ENCODE measurements around the gene CARD10.
"Not testable (repeated sequence)": the region's sequence is repeated elsewhere in the genome, so short reads cannot be mapped to it uniquely, and the experiment has no call there.

The CARD10 gene

GRCh38 chr22:37476389-37477329, 42.6 kb downstream of the CARD10 start:
- no peak overlapping the region for H3K9ac ChIP-seq (ENCODE audit: low read depth, low read length)
- H3K4me1 ChIP-seq (ENCODE audit: insufficient read depth, low read length): no peaks in the 10 kb centered on the region
- H3K9me3 ChIP-seq (ENCODE audit: insufficient read depth, low read depth, low read length): no peaks in the 10 kb centered on the region
- H3K27me3 ChIP-seq (ENCODE audit: insufficient read depth, low read length): no peaks in the 10 kb centered on the region; the same call in 1 of the 2 replicates
- no peaks in the 10 kb centered on the region for H3K36me3 ChIP-seq (ENCODE audit: insufficient read depth, low read depth, low read length)
- H3K4me3 ChIP-seq (ENCODE audit: low read length): no peak overlapping the region
- no peak overlapping the region for H3K27ac ChIP-seq (ENCODE audit: low read length)

- no peaks in the 10 kb centered on the region for H3K36me3 ChIP-seq (ENCODE audit: insufficient read depth, low read depth, low read length)
- no peaks in the 10 kb centered on the region for H3K4me1 ChIP-seq (ENCODE audit: insufficient read depth, low read length)
- no peaks in the 10 kb centered on the region for H3K9me3 ChIP-seq (ENCODE audit: insufficient read depth, low read depth, low read length)
- no peaks in the 10 kb centered on the region; the same call in 1 of the 2 replicates for H3K27me3 ChIP-seq (ENCODE audit: insufficient read depth, low read length)
- H3K4me3 ChIP-seq (ENCODE audit: low read length): no peak overlapping the region
- no peak overlapping the region for H3K9ac ChIP-seq (ENCODE audit: low read depth, low read length)
- no peak overlapping the region for H3K27ac ChIP-seq (ENCODE audit: low read length)
Measured at GRCh38 chr22:37474447-37475090, 44.6 kb downstream of the CARD10 start.

GRCh38 chr22:37473437-37473946, 45.7 kb downstream of the CARD10 start:
- no peaks in the 10 kb centered on the region for H3K9me3 ChIP-seq (ENCODE audit: insufficient read depth, low read depth, low read length)
- no peak overlapping the region for H3K9ac ChIP-seq (ENCODE audit: low read depth, low read length)
- no peaks in the 10 kb centered on the region for H3K4me1 ChIP-seq (ENCODE audit: insufficient read depth, low read length)
- no peaks in the 10 kb centered on the region for H3K36me3 ChIP-seq (ENCODE audit: insufficient read depth, low read depth, low read length)
- H3K27me3 ChIP-seq (ENCODE audit: insufficient read depth, low read length): no peaks in the 10 kb centered on the region; the same call in 1 of the 2 replicates
- no peak overlapping the region for H3K4me3 ChIP-seq (ENCODE audit: low read length)
- H3K27ac ChIP-seq (ENCODE audit: low read length): no peak overlapping the region

GRCh38 chr22:37472418-37473006, 46.7 kb downstream of the CARD10 start:
- Histone ChIP-seq H3K9ac (ENCODE audit: low read depth, low read length) (no peak overlapping the region), H3K4me1 (ENCODE audit: insufficient read depth, low read length) (no peaks in the 10 kb centered on the region), H3K36me3 (ENCODE audit: insufficient read depth, low read depth, low read length) (no peaks in the 10 kb centered on the region), H3K4me3 (ENCODE audit: low read length) (no peak overlapping the region), H3K27me3 (ENCODE audit: insufficient read depth, low read length) (no peaks in the 10 kb centered on the region; the same call in 1 of the 2 replicates), H3K9me3 (ENCODE audit: insufficient read depth, low read depth, low read length) (no peaks in the 10 kb centered on the region), H3K27ac (ENCODE audit: low read length) (no peak overlapping the region)

GRCh38 chr22:37471727-37472417, 47.3 kb downstream of the CARD10 start:
- H3K4me1 ChIP-seq (ENCODE audit: insufficient read depth, low read length): no peaks in the 10 kb centered on the region
- no peaks in the 10 kb centered on the region; the same call in 1 of the 2 replicates for H3K27me3 ChIP-seq (ENCODE audit: insufficient read depth, low read length)
- no peak overlapping the region for H3K9ac ChIP-seq (ENCODE audit: low read depth, low read length)
- H3K27ac ChIP-seq (ENCODE audit: low read length): no peak overlapping the region
- H3K9me3 ChIP-seq (ENCODE audit: insufficient read depth, low read depth, low read length): no peaks in the 10 kb centered on the region
- no peaks in the 10 kb centered on the region for H3K36me3 ChIP-seq (ENCODE audit: insufficient read depth, low read depth, low read length)
- no peak overlapping the region for H3K4me3 ChIP-seq (ENCODE audit: low read length)

GRCh38 chr22:37470087-37470445, 49.1 kb downstream of the CARD10 start:
- H3K36me3 ChIP-seq (ENCODE audit: insufficient read depth, low read depth, low read length): no peaks in the 10 kb centered on the region

GRCh38 chr22:37469416-37470086, 49.7 kb downstream of the CARD10 start:
- H3K9ac ChIP-seq (ENCODE audit: low read depth, low read length): no peak overlapping the region
- no peaks in the 10 kb centered on the region for H3K9me3 ChIP-seq (ENCODE audit: insufficient read depth, low read depth, low read length)
- no peak overlapping the region for H3K4me3 ChIP-seq (ENCODE audit: low read length)
- no peak overlapping the region for H3K27ac ChIP-seq (ENCODE audit: low read length)
- no peaks in the 10 kb centered on the region for H3K4me1 ChIP-seq (ENCODE audit: insufficient read depth, low read length)
- no peaks in the 10 kb centered on the region; the same call in 1 of the 2 replicates for H3K27me3 ChIP-seq (ENCODE audit: insufficient read depth, low read length)
- H3K36me3 ChIP-seq (ENCODE audit: insufficient read depth, low read depth, low read length): no peaks in the 10 kb centered on the region

More at GRCh38 chr22:37470087-37470445, 49.1 kb downstream of the CARD10 start:
- Histone ChIP-seq H3K27ac (ENCODE audit: low read length) (no peak overlapping the region), H3K9me3 (ENCODE audit: insufficient read depth, low read depth, low read length) (no peaks in the 10 kb centered on the region), H3K4me3 (ENCODE audit: low read length) (no peak overlapping the region), H3K9ac (ENCODE audit: low read depth, low read length) (no peak overlapping the region), H3K27me3 (ENCODE audit: insufficient read depth, low read length) (no peaks in the 10 kb centered on the region; the same call in 1 of the 2 replicates), H3K4me1 (ENCODE audit: insufficient read depth, low read length) (no peaks in the 10 kb centered on the region)

GRCh38 chr22:37468201-37468695, 51.0 kb downstream of the CARD10 start:
- not testable (repeated sequence) for H3K4me3 ChIP-seq (ENCODE audit: low read length); H3K9ac ChIP-seq (ENCODE audit: low read depth, low read length); H3K27me3 ChIP-seq (ENCODE audit: insufficient read depth, low read length); H3K27ac ChIP-seq (ENCODE audit: low read length); H3K9me3 ChIP-seq (ENCODE audit: insufficient read depth, low read depth, low read length); H3K4me1 ChIP-seq (ENCODE audit: insufficient read depth, low read length); H3K36me3 ChIP-seq (ENCODE audit: insufficient read depth, low read depth, low read length)

- Histone ChIP-seq H3K9ac (ENCODE audit: low read depth, low read length) (no peak overlapping the region), H3K36me3 (ENCODE audit: insufficient read depth, low read depth, low read length) (no peaks in the 10 kb centered on the region), H3K4me1 (ENCODE audit: insufficient read depth, low read length) (no peaks in the 10 kb centered on the region), H3K27me3 (ENCODE audit: insufficient read depth, low read length) (no peaks in the 10 kb centered on the region; the same call in 1 of the 2 replicates), H3K27ac (ENCODE audit: low read length) (no peak overlapping the region), H3K9me3 (ENCODE audit: insufficient read depth, low read depth, low read length) (no peaks in the 10 kb centered on the region), H3K4me3 (ENCODE audit: low read length) (no peak overlapping the region)
Measured at GRCh38 chr22:37467391-37467955, 51.7 kb downstream of the CARD10 start.

GRCh38 chr22:37464181-37464580, 55.0 kb downstream of the CARD10 start:
- Histone ChIP-seq H3K27ac (ENCODE audit: low read length) (no peak overlapping the region), H3K4me1 (ENCODE audit: insufficient read depth, low read length) (no peaks in the 10 kb centered on the region), H3K9me3 (ENCODE audit: insufficient read depth, low read depth, low read length) (no peaks in the 10 kb centered on the region), H3K9ac (ENCODE audit: low read depth, low read length) (no peak overlapping the region), H3K27me3 (ENCODE audit: insufficient read depth, low read length) (no peaks in the 10 kb centered on the region), H3K36me3 (ENCODE audit: insufficient read depth, low read depth, low read length) (no peaks in the 10 kb centered on the region), H3K4me3 (ENCODE audit: low read length) (no peak overlapping the region)
